SK-N-SH treated with all-trans-retinoic acid at 6 μM for 48 hours (cell line): ENCODE results near the gene FAM24A.

ENCODE experiments used
- ATAC-seq: fragments of 200-7000 bp; cut with Tn5 transposase; 3 replicates; pipeline ENCODE4 v1.9.1; 2020; ENCODE audit warnings: mild to moderate bottlenecking, moderate library complexity
- ARNTL ChIP-seq: fragments of 450-650 bp; formaldehyde crosslinking; IDR thresholded peaks from 2 replicates; pipeline ENCODE4 v1.5.0; 2020; ENCODE audit warnings: low read depth, mild to moderate bottlenecking, moderate library complexity, borderline replicate concordance
- BACH2 ChIP-seq: fragments of 250-450 bp; sonication (Bioruptor Pico); IDR thresholded peaks from 2 replicates; pipeline ENCODE4 v1.9.0; 2021; ENCODE audit warnings: mild to moderate bottlenecking, borderline replicate concordance
- CREB5 ChIP-seq: fragments of 250-450 bp; sonication (Bioruptor Pico); IDR thresholded peaks from 2 replicates; pipeline ENCODE4 v1.5.1; 2020; ENCODE audit warnings: low read depth, mild to moderate bottlenecking, moderate library complexity
- CSDC2 ChIP-seq: fragments of 250-450 bp; sonication (Bioruptor Pico); IDR thresholded peaks from 2 replicates; pipeline ENCODE4 v1.5.0; 2020; ENCODE audit warnings: mild to moderate bottlenecking, moderate library complexity
- CSRNP3 ChIP-seq: fragments of 250-450 bp; sonication (Bioruptor Pico); IDR thresholded peaks from 2 replicates; pipeline ENCODE4 v1.5.1; 2021; ENCODE audit warnings: mild to moderate bottlenecking, moderate library complexity
- ESRRG ChIP-seq: fragments of 250-450 bp; sonication (Bioruptor Pico); IDR thresholded peaks from 2 replicates; pipeline ENCODE4 v1.6.1; 2021; ENCODE audit warnings: mild to moderate bottlenecking
- GLIS3 ChIP-seq: fragments of 250-450 bp; sonication (Bioruptor Pico); IDR thresholded peaks from 2 replicates; pipeline ENCODE4 v1.5.0; 2020; ENCODE audit warnings: mild to moderate bottlenecking, moderate library complexity
- ISL1 ChIP-seq: fragments of 250-450 bp; sonication (Bioruptor Pico); IDR thresholded peaks from 2 replicates; pipeline ENCODE4 v2.1.2; 2022; ENCODE audit warnings: mild to moderate bottlenecking, moderate library complexity
- OSR1 ChIP-seq: fragments of 250-450 bp; sonication (Bioruptor Pico); IDR thresholded peaks from 2 replicates; pipeline ENCODE4 v1.8.0; 2022; ENCODE audit warnings: moderate library complexity, mild to moderate bottlenecking, inconsistent platforms
- PATZ1 ChIP-seq: fragments of 250-450 bp; sonication (Bioruptor Pico); IDR thresholded peaks from 2 replicates; pipeline ENCODE4 v1.8.0; 2020; ENCODE audit warnings: mild to moderate bottlenecking, moderate library complexity, borderline replicate concordance
- POU6F1 ChIP-seq: fragments of 250-450 bp; sonication (Bioruptor Pico); IDR thresholded peaks from 2 replicates; pipeline ENCODE4 v1.8.0; 2021; ENCODE audit warnings: low read depth, mild to moderate bottlenecking, moderate library complexity, borderline replicate concordance
- RARB ChIP-seq: fragments of 250-450 bp; sonication (Bioruptor Pico); IDR thresholded peaks from 2 replicates; pipeline ENCODE4 v1.8.0; 2021; ENCODE audit warnings: mild to moderate bottlenecking, moderate library complexity
- TCF4 ChIP-seq: fragments of 250-450 bp; sonication (Bioruptor Pico); IDR thresholded peaks from 2 replicates; pipeline ENCODE4 v1.8.0; 2021; ENCODE audit warnings: mild to moderate bottlenecking, moderate library complexity, borderline replicate concordance
- TOX ChIP-seq: fragments of 250-450 bp; sonication (Bioruptor Pico); IDR thresholded peaks from 2 replicates; pipeline ENCODE4 v1.8.0; 2021; ENCODE audit warnings: mild to moderate bottlenecking, moderate library complexity, borderline replicate concordance
- TSHZ2 ChIP-seq: fragments of 250-450 bp; sonication (Bioruptor Pico); IDR thresholded peaks from 2 replicates; pipeline ENCODE4 v1.5.0; 2020; ENCODE audit warnings: mild to moderate bottlenecking, moderate library complexity
- ZC3H10 ChIP-seq: fragments of 250-450 bp; sonication (Bioruptor Pico); IDR thresholded peaks from 2 replicates; pipeline ENCODE4 v1.5.1; 2021; ENCODE audit warnings: mild to moderate bottlenecking, moderate library complexity
- ZFP3 ChIP-seq: fragments of 250-450 bp; sonication (Bioruptor Pico); IDR thresholded peaks from 2 replicates; pipeline ENCODE4 v1.5.0; 2020; ENCODE audit warnings: mild to moderate bottlenecking, moderate library complexity
- ZFP30 ChIP-seq: fragments of 450-650 bp; formaldehyde crosslinking; IDR thresholded peaks from 2 replicates; pipeline ENCODE4 v1.5.0; 2022; ENCODE audit warnings: mild to moderate bottlenecking, moderate library complexity
- ZNF565 ChIP-seq: fragments of 450-650 bp; formaldehyde crosslinking; conservative IDR thresholded peaks from 2 replicates; pipeline ENCODE4 v1.5.0; 2020; ENCODE audit warnings: low read depth, mild to moderate bottlenecking, moderate library complexity
- ZNF70 ChIP-seq: fragments of 450-650 bp; formaldehyde crosslinking; IDR thresholded peaks from 2 replicates; pipeline ENCODE4 v1.5.0; 2020; ENCODE audit warnings: mild to moderate bottlenecking, moderate library complexity
- ZNF8 ChIP-seq: fragments of 450-650 bp; formaldehyde crosslinking; IDR thresholded peaks from 2 replicates; pipeline ENCODE4 v1.5.0; 2020; ENCODE audit warnings: mild to moderate bottlenecking, moderate library complexity

The FAM24A gene

GRCh38 chr10:122955892-122956291 lies 45.5 kb downstream of the FAM24A start:
- ATAC-seq, result no peak
- TF ChIP-seq TSHZ2 (CRISPR knock-in tag) (no peak), ARNTL (CRISPR knock-in tag) (no peak), ZFP30 (CRISPR knock-in tag) (no peak), ZFP3 (no peak), OSR1 (CRISPR knock-in tag) (no peak), TOX (CRISPR knock-in tag) (no peak), CSRNP3 (no peak), ZNF565 (CRISPR knock-in tag) (no peak), GLIS3 (CRISPR knock-in tag) (no peak), ISL1 (CRISPR knock-in tag) (no peak), ZC3H10 (no peak), RARB (no peak), BACH2 (no peak), ESRRG (CRISPR knock-in tag) (no peak), TCF4 (CRISPR knock-in tag) (no peak), CREB5 (CRISPR knock-in tag) (no peak), POU6F1 (CRISPR knock-in tag) (no peak)

GRCh38 chr10:122957474-122957873 lies 47.1 kb downstream of the FAM24A start:
- no peak for ATAC-seq
- TF ChIP-seq TOX (CRISPR knock-in tag) (no peak), ZNF565 (CRISPR knock-in tag) (no peak), ZC3H10 (no peak), RARB (no peak), POU6F1 (CRISPR knock-in tag) (no peak), ARNTL (CRISPR knock-in tag) (no peak), ZNF70 (CRISPR knock-in tag) (no peak), ESRRG (CRISPR knock-in tag) (no peak), OSR1 (CRISPR knock-in tag) (no peak), ZNF8 (CRISPR knock-in tag) (no peak), GLIS3 (CRISPR knock-in tag) (no peak), PATZ1 (CRISPR knock-in tag) (no peak), CSDC2 (CRISPR knock-in tag) (no peak)
